ENCODE measurements around the gene KCNJ5.

The KCNJ5 gene

DNA sequence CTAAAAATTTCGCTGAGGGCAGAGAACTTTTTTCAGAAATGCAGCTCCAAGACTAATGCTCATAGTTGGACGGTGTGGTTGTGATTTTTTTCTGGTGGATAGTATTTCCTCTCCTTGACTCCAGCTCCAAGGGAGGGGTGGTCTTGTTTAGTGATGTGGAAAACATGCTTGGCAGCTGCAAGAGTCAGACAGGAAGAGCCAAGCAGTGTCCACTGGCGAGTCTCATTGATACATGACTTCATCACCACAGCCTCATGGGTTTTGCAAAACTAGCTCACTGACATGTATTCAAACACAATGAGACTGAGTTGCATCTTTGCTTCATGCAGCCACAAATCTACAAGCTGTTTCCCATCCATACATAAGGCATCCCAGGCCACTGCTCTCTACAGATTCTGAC, 16.7 kb upstream of the KCNJ5 start:
- TF ChIP-seq, protein P1, sequence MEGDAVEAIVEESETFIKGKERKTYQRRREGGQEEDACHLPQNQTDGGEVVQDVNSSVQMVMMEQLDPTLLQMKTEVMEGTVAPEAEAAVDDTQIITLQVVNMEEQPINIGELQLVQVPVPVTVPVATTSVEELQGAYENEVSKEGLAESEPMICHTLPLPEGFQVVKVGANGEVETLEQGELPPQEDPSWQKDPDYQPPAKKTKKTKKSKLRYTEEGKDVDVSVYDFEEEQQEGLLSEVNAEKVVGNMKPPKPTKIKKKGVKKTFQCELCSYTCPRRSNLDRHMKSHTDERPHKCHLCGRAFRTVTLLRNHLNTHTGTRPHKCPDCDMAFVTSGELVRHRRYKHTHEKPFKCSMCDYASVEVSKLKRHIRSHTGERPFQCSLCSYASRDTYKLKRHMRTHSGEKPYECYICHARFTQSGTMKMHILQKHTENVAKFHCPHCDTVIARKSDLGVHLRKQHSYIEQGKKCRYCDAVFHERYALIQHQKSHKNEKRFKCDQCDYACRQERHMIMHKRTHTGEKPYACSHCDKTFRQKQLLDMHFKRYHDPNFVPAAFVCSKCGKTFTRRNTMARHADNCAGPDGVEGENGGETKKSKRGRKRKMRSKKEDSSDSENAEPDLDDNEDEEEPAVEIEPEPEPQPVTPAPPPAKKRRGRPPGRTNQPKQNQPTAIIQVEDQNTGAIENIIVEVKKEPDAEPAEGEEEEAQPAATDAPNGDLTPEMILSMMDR (IDR thresholded peaks at IDR 0.05): no peak

DNA sequence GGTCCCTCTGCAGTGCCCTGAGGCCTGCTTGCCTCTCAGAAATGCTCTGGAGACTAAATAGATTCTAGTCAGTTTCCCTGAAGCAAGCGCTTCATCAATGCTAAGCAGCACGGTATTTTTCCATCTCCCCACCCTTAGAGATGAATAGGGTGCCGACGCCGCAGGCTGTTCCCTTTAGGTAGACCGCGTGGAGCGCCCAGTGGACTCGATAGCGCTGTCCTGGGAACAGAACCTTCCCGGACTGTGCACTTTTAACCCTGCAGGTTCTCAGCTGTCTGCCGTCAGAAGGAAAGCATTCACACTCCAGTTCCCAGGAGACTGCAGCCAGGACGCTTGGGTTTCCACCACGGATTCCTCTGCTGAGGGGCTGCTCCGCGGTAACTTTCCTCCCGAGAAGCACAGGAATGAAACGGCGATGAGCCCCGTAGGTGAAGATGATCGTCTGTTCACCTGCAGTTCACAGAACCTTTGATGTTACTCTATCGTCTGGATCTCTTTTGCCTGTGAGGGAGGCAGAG, 15.0 kb upstream of the KCNJ5 start:
- TF ChIP-seq, protein P1 (IDR thresholded peaks at IDR 0.05): no peak

DNA sequence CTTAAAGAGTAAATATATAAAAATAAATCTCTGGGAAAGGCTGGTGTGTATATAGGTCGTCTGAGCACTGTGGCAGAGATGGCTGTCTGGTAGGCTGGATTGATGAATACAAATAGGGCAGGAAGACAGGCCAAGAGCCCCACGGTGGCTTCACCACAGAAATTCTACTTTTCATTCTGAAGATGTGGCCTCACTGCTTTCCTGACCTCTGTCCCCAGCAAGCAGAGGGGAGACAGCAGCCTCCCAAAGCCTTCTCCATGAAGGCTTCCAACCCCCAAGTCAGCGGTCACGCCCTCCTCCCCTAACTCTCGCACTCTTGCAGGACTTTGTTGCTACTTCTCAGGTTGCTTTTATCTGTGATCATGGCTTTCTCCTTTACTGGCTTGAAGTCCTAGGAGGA, 13.4 kb upstream of the KCNJ5 start:
- TF ChIP-seq, protein P1 (IDR thresholded peaks at IDR 0.05): no peak

DNA sequence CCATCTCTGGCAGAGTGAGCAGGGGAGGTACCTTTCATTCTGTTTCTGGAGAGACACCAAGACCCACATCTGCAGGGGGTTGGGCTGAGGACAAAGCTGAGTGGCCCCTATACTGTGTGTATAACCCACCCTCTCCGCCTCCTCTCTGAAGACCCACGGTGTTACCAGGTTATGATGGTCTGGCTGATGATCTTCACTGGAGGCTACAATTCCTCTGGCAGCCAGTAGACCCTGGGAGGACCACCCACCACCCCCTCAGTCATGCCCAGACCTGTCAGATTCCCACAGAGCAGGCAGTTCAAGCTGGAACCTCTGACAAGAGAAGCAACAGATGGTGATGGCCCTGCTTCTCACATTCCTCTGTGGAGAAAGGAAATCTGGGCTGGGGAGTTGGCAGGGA, 12.7 kb upstream of the KCNJ5 start:
- TF ChIP-seq, protein P1 (IDR thresholded peaks at IDR 0.05): no peak

DNA sequence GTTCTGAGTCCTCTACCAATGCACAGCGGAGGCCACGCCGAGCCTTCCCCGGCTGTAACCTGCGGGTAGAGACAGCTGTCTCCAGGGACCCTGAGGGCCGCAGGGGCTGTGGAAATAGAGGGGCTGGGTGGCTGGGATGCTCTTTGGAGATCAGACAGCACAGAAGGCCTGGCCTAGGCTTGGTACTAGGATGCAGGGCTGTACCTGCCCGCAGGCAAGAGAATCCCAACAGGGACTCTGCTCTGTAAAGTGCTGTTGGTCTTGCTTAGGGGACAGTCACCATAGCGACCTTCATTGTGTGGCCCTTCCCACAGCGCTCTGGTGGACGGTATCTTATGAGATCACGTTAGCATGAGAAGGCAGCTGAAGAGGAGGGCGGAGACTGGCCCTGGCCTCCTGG, 11.3 kb upstream of the KCNJ5 start:
- TF ChIP-seq, protein P1 (IDR thresholded peaks at IDR 0.05): no peak

DNA sequence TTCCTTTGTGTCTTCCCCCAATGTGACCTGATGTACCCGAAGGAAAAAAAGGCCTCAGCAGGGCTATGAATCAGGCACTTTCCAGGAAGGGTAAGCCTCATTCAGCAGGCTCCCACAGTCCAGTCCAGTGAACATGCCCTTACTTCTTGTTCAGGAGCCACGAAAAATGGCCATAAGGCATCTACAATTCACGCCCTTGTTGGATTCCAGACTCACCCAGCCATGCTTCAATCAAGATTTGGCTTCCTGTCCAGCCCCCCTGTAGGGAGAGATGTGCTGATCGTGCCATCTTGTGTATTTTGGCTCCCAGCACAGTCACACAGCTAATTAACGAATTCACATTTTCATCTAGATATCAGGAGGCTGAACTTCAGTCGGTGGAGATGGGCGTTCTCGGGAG, 9.9 kb upstream of the KCNJ5 start:
- TF ChIP-seq, protein P1 (IDR thresholded peaks at IDR 0.05): no peak

DNA sequence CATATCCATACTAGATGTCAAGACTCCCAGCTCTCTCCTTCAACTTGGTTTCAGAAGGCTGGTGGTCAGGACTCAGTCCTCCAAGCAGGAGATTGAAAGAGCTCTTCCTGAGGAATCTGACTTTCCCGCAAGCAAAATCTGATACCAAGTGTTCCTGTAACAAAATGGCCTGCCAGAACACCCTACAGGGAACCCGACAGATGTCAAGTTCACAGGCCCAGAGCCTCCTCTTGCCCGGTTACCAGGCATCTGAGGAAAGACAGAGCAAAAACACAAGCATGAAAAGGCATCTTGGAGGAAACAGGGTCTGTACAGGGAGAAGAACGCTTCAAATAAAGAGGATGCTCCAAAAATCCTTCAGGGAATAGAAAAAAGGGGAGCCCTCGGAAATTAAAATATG, 8.7 kb upstream of the KCNJ5 start:
- TF ChIP-seq, protein P1 (IDR thresholded peaks at IDR 0.05): no peak

DNA sequence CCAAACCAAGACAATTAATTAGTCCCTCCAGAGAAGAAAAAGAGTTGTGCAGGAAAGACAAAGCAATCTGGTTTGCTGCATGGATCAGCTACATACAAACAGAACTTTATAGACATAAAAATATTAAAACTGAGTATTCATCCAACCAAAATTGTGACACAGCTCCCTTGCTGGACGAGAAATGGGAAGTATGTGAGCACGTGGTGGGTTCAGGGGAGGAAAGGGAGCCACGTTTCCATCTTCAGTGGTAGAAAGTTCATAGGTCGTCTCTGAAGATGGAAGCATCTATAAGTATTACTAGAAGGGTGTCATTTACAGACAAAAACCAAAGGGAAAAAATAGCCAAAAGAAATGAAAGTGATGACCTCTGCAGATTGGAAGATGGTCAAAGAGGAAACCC, 7.1 kb upstream of the KCNJ5 start:
- TF ChIP-seq, protein P1 (IDR thresholded peaks at IDR 0.05): no peak
